ENCODE data around the gene S100A16.

The S100A16 gene

GRCh38 chr1:153569465-153569864 lies 43.5 kb downstream of the S100A16 start:
- H3K56ac ChIP-seq (ENCODE audit: low read length), result no peak overlapping the region
- H3K9ac ChIP-seq (ENCODE audit: low read length), result no peak overlapping the region
- H3K79me2 ChIP-seq (ENCODE audit: control insufficient read depth, insufficient read depth, low read length), result no peaks in the 10 kb centered on the region
- H3K4me3 ChIP-seq (ENCODE audit: low read length), result no peak overlapping the region
- H3K4me2 ChIP-seq (ENCODE audit: low read length), result no peak overlapping the region
- no peak overlapping the region for H3K23ac ChIP-seq (ENCODE audit: low read length)
- H3K79me1 ChIP-seq (ENCODE audit: low read length), result no peaks in the 10 kb centered on the region
- H2AK5ac ChIP-seq (ENCODE audit: low read length), result no peak overlapping the region
- H3K18ac ChIP-seq (ENCODE audit: low read length), result no peak overlapping the region
- H4K8ac ChIP-seq (ENCODE audit: low read depth, low read length), result no peak overlapping the region
- H3K4me1 ChIP-seq (ENCODE audit: control insufficient read depth, low read depth, low read length), result peaks cover 10% of the 10 kb centered on the region
- no peak overlapping the region for H2BK15ac ChIP-seq (replicated peaks; ENCODE audit: low read depth)
- WGBS (ENCODE audit: extremely low coverage, insufficient coverage, low lambda C conversion rate), result no CpG with 5 or more reads among the region's 8 CpGs
- no peaks in the 10 kb centered on the region for H3K36me3 ChIP-seq (ENCODE audit: control insufficient read depth, insufficient read depth, low read length)
- no peak overlapping the region for H4K5ac ChIP-seq (ENCODE audit: low read length)
- no peak for DNase-seq
- no peak overlapping the region for H2BK5ac ChIP-seq (ENCODE audit: low read length)
- H3K27me3 ChIP-seq (ENCODE audit: insufficient read depth, low read length, poor library complexity), result no peaks in the 10 kb centered on the region
- no peak overlapping the region for H3K4ac ChIP-seq (ENCODE audit: low read depth, low read length)
- H2BK120ac ChIP-seq (ENCODE audit: low read depth, low read length), result no peak overlapping the region
- H3K27ac ChIP-seq (ENCODE audit: low read depth, low read length), result no peak overlapping the region

GRCh38 chr1:153568367-153569099 lies 44.4 kb downstream of the S100A16 start:
- Histone ChIP-seq H3K23ac (ENCODE audit: low read length) (no peak overlapping the region), H3K18ac (ENCODE audit: low read length) (peak overlapping the region; percentile 8), H3K36me3 (ENCODE audit: control insufficient read depth, insufficient read depth, low read length) (no peaks in the 10 kb centered on the region), H2BK5ac (ENCODE audit: low read length) (peak overlapping the region; percentile 31), H4K8ac (ENCODE audit: low read depth, low read length) (no peak overlapping the region), H3K4ac (ENCODE audit: low read depth, low read length) (peak overlapping the region; percentile 38), H3K27ac (ENCODE audit: low read depth, low read length) (peak overlapping the region; percentile 26), H3K79me2 (ENCODE audit: control insufficient read depth, insufficient read depth, low read length) (no peaks in the 10 kb centered on the region), H3K4me2 (ENCODE audit: low read length) (peak overlapping the region; percentile 41), H2AK5ac (ENCODE audit: low read length) (peak overlapping the region; percentile 38), H3K9ac (ENCODE audit: low read length) (peak overlapping the region; percentile 58), H3K56ac (ENCODE audit: low read length) (peak overlapping the region; percentile 85), H2BK15ac (replicated peaks; ENCODE audit: low read depth) (no peak overlapping the region), H3K4me3 (ENCODE audit: low read length) (no peak overlapping the region), H3K79me1 (ENCODE audit: low read length) (no peaks in the 10 kb centered on the region), H2BK120ac (ENCODE audit: low read depth, low read length) (no peak overlapping the region), H3K4me1 (ENCODE audit: control insufficient read depth, low read depth, low read length) (peaks cover 10% of the 10 kb centered on the region), H4K5ac (ENCODE audit: low read length) (peak overlapping the region; percentile 90), H3K27me3 (ENCODE audit: insufficient read depth, low read length, poor library complexity) (no peaks in the 10 kb centered on the region)
- DNase-seq, result peak; percentile 96
- WGBS (ENCODE audit: extremely low coverage, insufficient coverage, low lambda C conversion rate), result no CpG with 5 or more reads among the region's 25 CpGs

- Histone ChIP-seq H3K79me1 (ENCODE audit: low read length) (no peaks in the 10 kb centered on the region), H3K4me3 (ENCODE audit: low read length) (no peak overlapping the region), H2BK15ac (replicated peaks; ENCODE audit: low read depth) (no peak overlapping the region), H2BK120ac (ENCODE audit: low read depth, low read length) (no peak overlapping the region), H3K27me3 (ENCODE audit: insufficient read depth, low read length, poor library complexity) (no peaks in the 10 kb centered on the region), H2BK5ac (ENCODE audit: low read length) (peak overlapping the region; percentile 74), H3K4me1 (ENCODE audit: control insufficient read depth, low read depth, low read length) (peaks cover 10% of the 10 kb centered on the region), H4K5ac (ENCODE audit: low read length) (no peak overlapping the region), H3K79me2 (ENCODE audit: control insufficient read depth, insufficient read depth, low read length) (no peaks in the 10 kb centered on the region), H3K18ac (ENCODE audit: low read length) (peak overlapping the region; percentile 8), H3K9ac (ENCODE audit: low read length) (peak overlapping the region; percentile 54), H3K23ac (ENCODE audit: low read length) (no peak overlapping the region), H2AK5ac (ENCODE audit: low read length) (peak overlapping the region; percentile 81), H3K4me2 (ENCODE audit: low read length) (no peak overlapping the region), H3K56ac (ENCODE audit: low read length) (peak overlapping the region; percentile 85), H3K36me3 (ENCODE audit: control insufficient read depth, insufficient read depth, low read length) (no peaks in the 10 kb centered on the region), H4K8ac (ENCODE audit: low read depth, low read length) (no peak overlapping the region), H3K27ac (ENCODE audit: low read depth, low read length) (peak overlapping the region; percentile 26), H3K4ac (ENCODE audit: low read depth, low read length) (peak overlapping the region; percentile 38)
- DNase-seq, result peak; percentile 70
- WGBS (ENCODE audit: extremely low coverage, insufficient coverage, low lambda C conversion rate), result no CpG with 5 or more reads among the region's 22 CpGs
Observed at GRCh38 chr1:153567621-153568366, 45.1 kb downstream of the S100A16 start.

- Histone ChIP-seq H3K18ac (ENCODE audit: low read length) (peak overlapping the region; percentile 15), H3K27ac (ENCODE audit: low read depth, low read length) (peak overlapping the region; percentile 60), H3K4ac (ENCODE audit: low read depth, low read length) (peak overlapping the region; percentile 83), H3K4me3 (ENCODE audit: low read length) (no peak overlapping the region), H3K79me1 (ENCODE audit: low read length) (no peaks in the 10 kb centered on the region), H2BK120ac (ENCODE audit: low read depth, low read length) (no peak overlapping the region), H3K79me2 (ENCODE audit: control insufficient read depth, insufficient read depth, low read length) (no peaks in the 10 kb centered on the region), H3K4me1 (ENCODE audit: control insufficient read depth, low read depth, low read length) (peaks cover 10% of the 10 kb centered on the region), H2BK15ac (replicated peaks; ENCODE audit: low read depth) (no peak overlapping the region), H4K5ac (ENCODE audit: low read length) (no peak overlapping the region), H3K9ac (ENCODE audit: low read length) (peak overlapping the region; percentile 50), H3K36me3 (ENCODE audit: control insufficient read depth, insufficient read depth, low read length) (no peaks in the 10 kb centered on the region), H3K27me3 (ENCODE audit: insufficient read depth, low read length, poor library complexity) (no peaks in the 10 kb centered on the region), H2BK5ac (ENCODE audit: low read length) (peak overlapping the region; percentile 92), H4K8ac (ENCODE audit: low read depth, low read length) (no peak overlapping the region), H3K4me2 (ENCODE audit: low read length) (no peak overlapping the region), H2AK5ac (ENCODE audit: low read length) (peak overlapping the region; percentile 80), H3K56ac (ENCODE audit: low read length) (peak overlapping the region; percentile 84), H3K23ac (ENCODE audit: low read length) (no peak overlapping the region)
- peak; percentile 99 for DNase-seq
- WGBS (ENCODE audit: extremely low coverage, insufficient coverage, low lambda C conversion rate), result no CpG with 5 or more reads among the region's 16 CpGs
Observed at GRCh38 chr1:153566414-153567371, 46.2 kb downstream of the S100A16 start.

- Histone ChIP-seq H3K36me3 (ENCODE audit: control insufficient read depth, insufficient read depth, low read length) (no peaks in the 10 kb centered on the region), H3K9ac (ENCODE audit: low read length) (peak within 1 kb of the TSS; percentile 50), H4K8ac (ENCODE audit: low read depth, low read length) (no peak within 1 kb of the TSS), H4K5ac (ENCODE audit: low read length) (no peak within 1 kb of the TSS), H2BK5ac (ENCODE audit: low read length) (peak within 1 kb of the TSS; percentile 92), H3K79me2 (ENCODE audit: control insufficient read depth, insufficient read depth, low read length) (no peaks in the 10 kb centered on the region), H3K27ac (ENCODE audit: low read depth, low read length) (no peak within 1 kb of the TSS), H2BK15ac (replicated peaks; ENCODE audit: low read depth) (no peak within 1 kb of the TSS), H2AK5ac (ENCODE audit: low read length) (peak within 1 kb of the TSS; percentile 90), H3K4ac (ENCODE audit: low read depth, low read length) (peak within 1 kb of the TSS; percentile 83), H3K4me2 (ENCODE audit: low read length) (no peak within 1 kb of the TSS), H2BK120ac (ENCODE audit: low read depth, low read length) (no peak within 1 kb of the TSS), H3K4me3 (ENCODE audit: low read length) (no peak within 1 kb of the TSS), H3K56ac (ENCODE audit: low read length) (peak within 1 kb of the TSS; percentile 84), H3K18ac (ENCODE audit: low read length) (peak within 1 kb of the TSS; percentile 19), H3K23ac (ENCODE audit: low read length) (no peak within 1 kb of the TSS), H3K27me3 (ENCODE audit: insufficient read depth, low read length, poor library complexity) (no peaks in the 10 kb centered on the region), H3K79me1 (ENCODE audit: low read length) (no peaks in the 10 kb centered on the region), H3K4me1 (ENCODE audit: control insufficient read depth, low read depth, low read length) (peaks cover 10% of the 10 kb centered on the region)
- WGBS (ENCODE audit: extremely low coverage, insufficient coverage, low lambda C conversion rate), result no CpG with 5 or more reads among the region's 8 CpGs
- DNase-seq, result peak; percentile 51
Observed at GRCh38 chr1:153565529-153566374, 47.2 kb downstream of the S100A16 start, which contains the start of gene S100A2. Gene S100A2, minus strand, starts transcription at chr1:153565844. Its CDS starts 1,967 bp downstream, at chr1:153563877.
